D721Med (cell line): ENCODE results near the gene CFAP57.

Experiments used
- DNase-seq: peaks from one replicate; pipeline ENCODE4 v3.0.0; 2011; ENCODE audit warnings: low spot score; ENCODE audit not compliant: insufficient read length
- FAIRE-seq: peaks from 2 replicates; lab custom pipeline; 2011; peaks lifted over from hg19 to GRCh38; lab: Jason Lieb, UNC
- TF ChIP-seq, protein P1 (sequence below): IDR thresholded peaks from 2 replicates; pipeline ENCODE4 v1.5.1; 2012; ENCODE audit warnings: mild to moderate bottlenecking, control low read depth; ENCODE audit not compliant: insufficient read depth; ENCODE audit errors: missing control alignments

CFAP57 gene

DNA sequence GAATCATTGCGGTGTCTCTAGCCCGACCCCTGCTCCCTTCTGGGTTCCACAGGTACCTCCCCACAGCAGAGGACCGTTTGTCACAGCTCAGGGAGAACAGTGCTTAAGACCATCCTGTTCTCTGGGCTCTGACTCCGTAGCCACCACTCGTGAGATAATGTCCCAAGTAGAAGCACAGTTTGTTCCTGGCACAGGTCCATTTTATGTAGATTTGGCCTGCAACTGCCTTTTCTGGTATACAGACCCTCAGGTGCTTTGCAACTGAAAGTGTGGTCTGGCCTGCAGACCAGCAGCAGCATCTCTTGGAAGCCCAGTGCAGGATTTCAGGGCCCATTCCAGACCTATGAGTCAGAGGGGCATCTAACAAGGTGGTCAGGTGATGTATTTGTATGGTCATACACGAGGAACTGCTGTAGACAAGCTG is 69.3 kb downstream of the CFAP57 start:
- DNase-seq = no peak

DNA sequence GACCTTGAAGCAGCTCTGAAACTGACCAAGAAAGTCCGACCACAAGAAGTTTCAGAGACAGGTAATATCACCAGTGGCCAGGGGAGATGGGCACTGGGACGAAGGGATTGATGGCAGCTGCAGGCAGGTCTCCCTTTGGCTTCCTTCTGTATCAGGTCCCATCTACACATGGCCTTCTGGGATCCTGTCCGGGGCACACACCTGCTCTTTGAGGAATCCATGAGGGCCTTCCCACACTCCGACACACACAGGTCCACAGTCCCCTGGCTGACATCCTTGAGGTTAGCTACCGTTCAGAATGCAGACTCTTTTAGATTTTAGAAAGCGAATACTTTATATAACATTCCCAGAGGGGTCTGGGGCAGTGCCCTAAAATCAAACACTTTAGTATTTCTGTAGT is 71.2 kb downstream of the CFAP57 start:
- TF ChIP-seq, protein P1, sequence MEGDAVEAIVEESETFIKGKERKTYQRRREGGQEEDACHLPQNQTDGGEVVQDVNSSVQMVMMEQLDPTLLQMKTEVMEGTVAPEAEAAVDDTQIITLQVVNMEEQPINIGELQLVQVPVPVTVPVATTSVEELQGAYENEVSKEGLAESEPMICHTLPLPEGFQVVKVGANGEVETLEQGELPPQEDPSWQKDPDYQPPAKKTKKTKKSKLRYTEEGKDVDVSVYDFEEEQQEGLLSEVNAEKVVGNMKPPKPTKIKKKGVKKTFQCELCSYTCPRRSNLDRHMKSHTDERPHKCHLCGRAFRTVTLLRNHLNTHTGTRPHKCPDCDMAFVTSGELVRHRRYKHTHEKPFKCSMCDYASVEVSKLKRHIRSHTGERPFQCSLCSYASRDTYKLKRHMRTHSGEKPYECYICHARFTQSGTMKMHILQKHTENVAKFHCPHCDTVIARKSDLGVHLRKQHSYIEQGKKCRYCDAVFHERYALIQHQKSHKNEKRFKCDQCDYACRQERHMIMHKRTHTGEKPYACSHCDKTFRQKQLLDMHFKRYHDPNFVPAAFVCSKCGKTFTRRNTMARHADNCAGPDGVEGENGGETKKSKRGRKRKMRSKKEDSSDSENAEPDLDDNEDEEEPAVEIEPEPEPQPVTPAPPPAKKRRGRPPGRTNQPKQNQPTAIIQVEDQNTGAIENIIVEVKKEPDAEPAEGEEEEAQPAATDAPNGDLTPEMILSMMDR = no peak
- no peak for DNase-seq
- FAIRE-seq = no peak

More for the DNA sequence above, 69.3 kb downstream of the CFAP57 start:
- TF ChIP-seq, protein P1 = no peak
- no peak for FAIRE-seq

DNA sequence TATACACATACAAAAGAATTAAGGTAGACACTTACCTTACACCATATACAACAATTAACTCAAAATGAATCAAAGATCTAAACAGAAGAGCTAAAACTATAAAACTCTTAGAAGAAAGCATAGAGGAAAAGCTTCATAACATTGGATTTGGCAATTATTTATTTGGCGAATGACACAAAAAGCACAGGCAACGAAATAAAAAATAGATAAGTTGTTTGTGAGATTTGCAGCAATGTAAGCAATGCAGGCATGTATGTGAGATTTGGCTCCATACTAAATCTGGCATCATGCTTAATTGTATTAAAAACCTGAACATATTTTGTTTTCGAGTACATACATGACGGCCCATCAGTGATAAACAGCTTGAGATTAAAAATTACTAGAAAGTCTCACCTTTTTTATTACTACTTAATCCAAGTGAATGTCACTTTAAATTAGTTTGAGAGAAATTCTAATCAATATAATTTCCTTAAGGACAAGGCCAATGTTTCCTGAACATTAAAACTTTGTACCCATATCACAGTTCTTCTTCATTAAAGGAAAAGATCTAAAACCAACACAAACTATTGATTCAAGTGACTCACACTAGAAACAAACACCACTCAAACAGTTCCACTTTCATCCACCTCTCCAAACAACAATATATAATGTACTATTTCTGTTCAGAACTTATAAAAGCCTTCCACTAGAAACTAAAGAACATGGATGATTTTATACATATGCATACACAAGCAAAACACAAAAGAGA is 74.5 kb downstream of the CFAP57 start:
- no peak for DNase-seq
- no peak for FAIRE-seq
- TF ChIP-seq, protein P1 = no peak

DNA sequence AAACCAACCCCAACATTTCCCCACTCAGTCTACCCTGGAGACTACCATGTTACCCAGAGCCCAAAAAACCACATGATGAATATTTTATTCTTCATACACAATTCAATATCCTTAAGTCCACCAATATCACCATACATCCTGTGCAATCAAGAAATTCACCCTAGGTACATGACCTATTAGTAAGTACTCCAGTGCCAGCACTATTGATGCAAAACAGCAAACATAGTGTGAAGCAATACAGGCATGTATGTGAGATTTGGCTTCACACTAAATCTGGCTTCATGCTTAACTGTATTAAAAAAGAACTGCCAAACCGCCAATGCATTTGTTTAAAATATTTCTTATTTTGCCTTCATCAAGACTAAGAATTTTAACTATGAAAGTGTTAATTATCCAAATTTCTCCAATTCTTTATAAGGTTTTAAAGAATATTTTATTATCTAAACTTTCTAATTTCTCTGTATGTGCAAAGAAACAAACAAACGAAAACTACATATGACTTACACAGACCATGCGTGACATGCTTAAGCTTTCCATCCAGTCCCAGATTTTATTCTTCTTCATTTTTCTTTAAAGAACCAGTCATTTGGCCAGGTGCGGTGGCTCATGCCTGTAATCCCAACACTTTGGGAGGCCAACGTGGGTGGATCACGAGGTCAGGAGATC is 75.3 kb downstream of the CFAP57 start:
- TF ChIP-seq, protein P1 = no peak
- DNase-seq (no peak), FAIRE-seq (no peak)

DNA sequence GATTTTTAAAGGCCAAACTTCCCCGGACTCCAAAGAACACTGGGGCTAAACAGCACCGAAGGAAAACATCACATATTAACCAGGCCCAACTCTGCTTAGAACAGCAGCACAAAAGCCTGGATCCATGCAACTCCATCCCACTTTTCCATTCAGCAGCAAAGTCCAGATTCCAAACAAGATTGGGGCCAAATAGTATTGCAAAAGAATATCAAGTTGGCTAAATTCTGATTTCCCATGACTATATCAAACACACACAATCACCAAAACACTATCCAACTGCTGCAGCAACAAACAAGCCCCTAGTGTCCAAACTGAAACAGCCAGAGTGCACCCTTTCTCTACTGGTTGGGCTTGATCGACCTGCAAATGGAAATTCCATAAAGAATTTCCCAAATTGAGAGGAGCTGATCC is 78.2 kb downstream of the CFAP57 start:
- TF ChIP-seq, protein P1 = no peak

DNA sequence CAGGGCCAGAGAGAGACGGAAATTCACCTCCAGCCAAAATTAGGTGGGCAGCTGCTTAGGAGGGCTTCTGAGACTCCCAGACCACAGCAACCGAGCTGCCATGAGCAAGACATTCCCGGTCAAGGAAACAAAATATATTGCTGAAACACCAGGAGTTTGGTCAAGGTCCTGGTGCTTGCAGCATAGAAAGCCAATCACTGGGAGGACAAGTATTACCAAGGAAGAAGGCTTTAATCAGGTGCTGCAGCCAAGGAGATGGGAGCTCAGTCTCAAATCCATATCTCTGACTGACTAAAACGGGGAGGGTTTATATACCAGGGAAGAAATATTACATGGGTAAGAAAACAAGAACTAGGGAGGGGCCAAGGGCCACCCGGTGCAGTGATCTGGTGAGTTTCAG is 78.9 kb downstream of the CFAP57 start:
- no peak for FAIRE-seq
- DNase-seq = no peak
- TF ChIP-seq, protein P1 = no peak

More for the DNA sequence above, 78.2 kb downstream of the CFAP57 start:
- DNase-seq = no peak
- FAIRE-seq = no peak

DNA sequence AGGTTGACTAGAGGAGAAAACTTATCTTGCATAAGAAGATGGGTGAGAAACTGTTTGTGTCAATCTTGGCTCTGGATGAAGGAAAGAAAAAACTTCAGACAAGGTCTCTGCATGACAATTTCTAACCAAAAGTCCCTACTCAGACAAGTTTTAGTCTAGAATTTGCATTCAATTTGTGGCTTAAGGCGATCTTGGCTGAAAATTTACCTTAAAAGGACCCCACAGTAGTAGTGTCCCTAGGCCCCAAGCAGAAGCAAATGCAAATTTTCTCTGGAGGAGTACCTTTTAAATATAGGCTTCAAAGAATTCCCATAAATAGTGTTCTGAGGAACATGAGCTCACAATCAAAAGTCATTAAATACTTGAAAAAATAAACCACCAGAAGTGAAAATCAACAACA is 80.1 kb downstream of the CFAP57 start:
- FAIRE-seq (no peak), DNase-seq (no peak)
- TF ChIP-seq, protein P1 = no peak
